OCI-LY7 (cell line): ENCODE results near the gene NELL1.

Source experiments
- EZH2phosphoT487 ChIP-seq: fragments of 200-600 bp; sonication (generic); IDR thresholded peaks from 2 replicates; pipeline ENCODE4 v1.6.1; 2018; ENCODE audit warnings: low read depth, borderline replicate concordance, mild to moderate bottlenecking, mixed run types, antibody characterized with exemption, low read length, moderate library complexity, mixed read lengths
- TF ChIP-seq, protein P1 (sequence below): fragments of 200-600 bp; sonication (generic); conservative IDR thresholded peaks from 2 replicates; pipeline ENCODE4 v1.5.1; 2014; ENCODE audit warnings: mild to moderate bottlenecking, antibody characterized with exemption, low read length, moderate library complexity, mixed read lengths

DNA sequence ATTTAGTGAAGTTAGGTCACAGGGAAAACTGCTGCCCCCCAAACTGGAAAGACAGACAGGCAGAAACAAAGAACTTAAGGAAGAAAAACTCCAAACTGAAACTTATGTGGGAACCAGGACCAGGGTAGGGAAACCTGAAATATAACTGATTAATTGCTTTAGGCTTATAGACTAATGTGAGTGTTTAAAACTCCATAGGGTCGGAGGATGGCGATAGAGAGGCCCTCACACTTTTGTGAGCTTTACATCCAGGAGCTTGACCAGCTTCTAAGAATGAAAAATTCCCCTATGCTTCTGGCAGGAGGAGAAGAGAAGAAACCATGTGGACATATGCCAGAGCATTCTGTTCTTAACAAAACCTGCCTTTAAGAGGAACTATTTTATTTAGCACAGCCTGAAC is 598.6 kb downstream of the NELL1 start:
- TF ChIP-seq, protein P1, sequence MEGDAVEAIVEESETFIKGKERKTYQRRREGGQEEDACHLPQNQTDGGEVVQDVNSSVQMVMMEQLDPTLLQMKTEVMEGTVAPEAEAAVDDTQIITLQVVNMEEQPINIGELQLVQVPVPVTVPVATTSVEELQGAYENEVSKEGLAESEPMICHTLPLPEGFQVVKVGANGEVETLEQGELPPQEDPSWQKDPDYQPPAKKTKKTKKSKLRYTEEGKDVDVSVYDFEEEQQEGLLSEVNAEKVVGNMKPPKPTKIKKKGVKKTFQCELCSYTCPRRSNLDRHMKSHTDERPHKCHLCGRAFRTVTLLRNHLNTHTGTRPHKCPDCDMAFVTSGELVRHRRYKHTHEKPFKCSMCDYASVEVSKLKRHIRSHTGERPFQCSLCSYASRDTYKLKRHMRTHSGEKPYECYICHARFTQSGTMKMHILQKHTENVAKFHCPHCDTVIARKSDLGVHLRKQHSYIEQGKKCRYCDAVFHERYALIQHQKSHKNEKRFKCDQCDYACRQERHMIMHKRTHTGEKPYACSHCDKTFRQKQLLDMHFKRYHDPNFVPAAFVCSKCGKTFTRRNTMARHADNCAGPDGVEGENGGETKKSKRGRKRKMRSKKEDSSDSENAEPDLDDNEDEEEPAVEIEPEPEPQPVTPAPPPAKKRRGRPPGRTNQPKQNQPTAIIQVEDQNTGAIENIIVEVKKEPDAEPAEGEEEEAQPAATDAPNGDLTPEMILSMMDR: no peak
- TF ChIP-seq EZH2phosphoT487: no peak
